Ascending aorta (tissue), 2 donors: ENCODE measurements around the gene UNC13C. TPM values are rescaled to one million over a fixed set of nuclear protein-coding genes. Genes with fewer than 3 reads are reported as not detected.
A peak's percentile ranks its signal among the peaks of the same experiment; 100 is the strongest.
"Not testable (repeated sequence)": the region's sequence is repeated elsewhere in the genome, so short reads cannot be mapped to it uniquely, and the experiment has no call there.

Source experiments
- DNase-seq, 2 donors: peaks; one replicate each; pipeline ENCODE4 v3.0.0-alpha.2; 2019; ENCODE audit warnings: low spot score in 2 of 2
- H3K27ac ChIP-seq, 2 donors: fragments of 200-600 bp; sonication (generic); one replicate each; pipeline ENCODE4 v1.5.1; 2016 to 2017; ENCODE audit warnings: mild to moderate bottlenecking in 1 of 2
- H3K27me3 ChIP-seq: fragments of 200-600 bp; sonication (generic); one replicate; pipeline ENCODE4 v1.5.1; 2017
- H3K36me3 ChIP-seq, 2 donors: fragments of 200-600 bp; sonication (generic); one replicate each; pipeline ENCODE4 v1.5.1; 2016
- H3K4me1 ChIP-seq, 2 donors: fragments of 200-600 bp; sonication (generic); one replicate each; pipeline ENCODE4 v1.5.1; 2016 to 2017; ENCODE audit warnings: mild to moderate bottlenecking in 1 of 2
- H3K4me3 ChIP-seq, 2 donors: fragments of 200-600 bp; sonication (generic); one replicate each; pipeline ENCODE4 v1.5.1; 2016 to 2017; ENCODE audit warnings: mild to moderate bottlenecking in 1 of 2
- H3K9me3 ChIP-seq, 2 donors: fragments of 200-600 bp; sonication (generic); one replicate each; pipeline ENCODE4 v1.5.1; 2016
- intact Hi-C: fragments of 100-400 bp; cut with DNase I; formaldehyde crosslinking; loops from one replicate; pipeline ENCODE4 v1.15.1; 2023
- total RNA-seq: library from RNA; depleted of rRNA; stranded (reverse); fragments of >200 nt; gene quantifications from one replicate; pipeline ENCODE4 v1.1.0, GENCODE V29; 2016
- TF ChIP-seq, protein P1 (sequence below), 3 experiments: fragments of 200-600 bp in 2 of 3; fragments of 450-650 bp in 1 of 3; sonication (generic) in 2 of 3; IDR thresholded peaks; one replicate each; pipeline ENCODE4 v1.5.1; 2016 to 2019; ENCODE audit warnings: antibody characterized with exemption in 3 of 3, mild to moderate bottlenecking in 1 of 3, moderate library complexity in 1 of 3

UNC13C gene
- total RNA-seq, result 2.0 TPM

DNA sequence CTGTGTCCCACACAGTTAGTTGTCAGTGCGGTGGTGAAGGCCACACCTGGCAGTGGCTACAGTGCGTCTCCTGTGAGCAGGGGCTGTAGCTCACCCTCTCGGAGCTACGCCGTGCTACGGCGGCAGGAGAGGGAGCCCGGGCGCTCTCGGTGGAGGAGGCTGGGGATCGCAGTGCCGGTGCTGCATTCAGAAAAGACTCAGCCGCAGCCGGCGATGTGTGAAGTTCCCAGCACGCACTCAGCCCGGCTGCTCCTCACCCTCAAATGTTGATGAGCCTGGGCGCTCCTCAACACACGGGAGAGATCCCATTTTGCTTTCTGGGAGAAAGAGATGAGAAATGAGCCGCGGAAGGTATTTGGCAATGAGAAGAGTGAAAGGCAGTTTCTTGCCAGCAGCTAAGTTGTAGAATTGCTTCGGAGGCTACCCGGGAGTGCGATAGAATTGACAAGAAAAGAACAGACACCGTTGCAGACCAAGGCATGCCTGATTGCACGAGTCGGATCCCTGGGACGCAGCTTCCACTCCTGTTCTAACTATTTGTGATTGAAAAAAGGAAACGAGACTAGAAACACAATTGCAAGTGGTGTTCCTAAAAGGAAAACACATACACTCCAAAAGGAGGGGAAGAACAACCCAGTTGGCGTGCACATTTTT, at the start of gene UNC13C:
Gene UNC13C, plus strand, starts transcription at position 189 of the 654 bp plus-strand sequence. CDS start 34,463 bp downstream, outside the sequence.
- peak within 1 kb of the TSS; percentile 45 to 65 for H3K4me3 ChIP-seq
- no peaks in the 10 kb centered on the region for H3K36me3 ChIP-seq
- no peaks in the 10 kb centered on the region for H3K27me3 ChIP-seq
- peak in 1 of 2 donors; percentile 63 for DNase-seq
- TF ChIP-seq, protein P1, sequence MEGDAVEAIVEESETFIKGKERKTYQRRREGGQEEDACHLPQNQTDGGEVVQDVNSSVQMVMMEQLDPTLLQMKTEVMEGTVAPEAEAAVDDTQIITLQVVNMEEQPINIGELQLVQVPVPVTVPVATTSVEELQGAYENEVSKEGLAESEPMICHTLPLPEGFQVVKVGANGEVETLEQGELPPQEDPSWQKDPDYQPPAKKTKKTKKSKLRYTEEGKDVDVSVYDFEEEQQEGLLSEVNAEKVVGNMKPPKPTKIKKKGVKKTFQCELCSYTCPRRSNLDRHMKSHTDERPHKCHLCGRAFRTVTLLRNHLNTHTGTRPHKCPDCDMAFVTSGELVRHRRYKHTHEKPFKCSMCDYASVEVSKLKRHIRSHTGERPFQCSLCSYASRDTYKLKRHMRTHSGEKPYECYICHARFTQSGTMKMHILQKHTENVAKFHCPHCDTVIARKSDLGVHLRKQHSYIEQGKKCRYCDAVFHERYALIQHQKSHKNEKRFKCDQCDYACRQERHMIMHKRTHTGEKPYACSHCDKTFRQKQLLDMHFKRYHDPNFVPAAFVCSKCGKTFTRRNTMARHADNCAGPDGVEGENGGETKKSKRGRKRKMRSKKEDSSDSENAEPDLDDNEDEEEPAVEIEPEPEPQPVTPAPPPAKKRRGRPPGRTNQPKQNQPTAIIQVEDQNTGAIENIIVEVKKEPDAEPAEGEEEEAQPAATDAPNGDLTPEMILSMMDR (IDR thresholded peaks at IDR 0.05), result no peak
- H3K9me3 ChIP-seq, result no peaks in the 10 kb centered on the region
- H3K4me1 ChIP-seq, result no peaks in the 10 kb centered on the region
- H3K27ac ChIP-seq, result peak within 1 kb of the TSS; percentile 69 to 74
- intact Hi-C loops, result loop anchor here (10.0 kb wide), 4 partner anchors 986 to 1316 kb away; partner anchors contain the start of gene RSL24D1

GRCh38 chr15:53936137-53936536, 42.1 kb upstream of the UNC13C start:
- Histone ChIP-seq H3K4me3 (no peak overlapping the region), H3K9me3 (peaks cover 0 to 25% of the 10 kb centered on the region in 2 donors), H3K36me3 (no peaks in the 10 kb centered on the region), H3K27ac (no peak overlapping the region), H3K27me3 (no peaks in the 10 kb centered on the region), H3K4me1 (no peaks in the 10 kb centered on the region)
- intact Hi-C loops, result no loop called here
- DNase-seq, result no peak
- TF ChIP-seq, protein P1 (IDR thresholded peaks at IDR 0.05), result no peak

- H3K27me3 ChIP-seq, H3K4me3 ChIP-seq, intact Hi-C loops, H3K4me1 ChIP-seq, H3K36me3 ChIP-seq, DNase-seq, H3K27ac ChIP-seq: not testable (repeated sequence)
- H3K9me3 ChIP-seq, result peaks cover 0 to 25% of the 10 kb centered on the region in 2 donors
Measured at GRCh38 chr15:53937632-53938031, 40.6 kb upstream of the UNC13C start.

- TF ChIP-seq, protein P1 (IDR thresholded peaks at IDR 0.05), result no peak
- Histone ChIP-seq H3K4me3 (no peak overlapping the region), H3K4me1 (no peaks in the 10 kb centered on the region), H3K36me3 (no peaks in the 10 kb centered on the region), H3K27ac (no peak overlapping the region), H3K27me3 (no peaks in the 10 kb centered on the region), H3K9me3 (no peaks in the 10 kb centered on the region)
- intact Hi-C loops, result no loop called here
- DNase-seq, result no peak
Measured at GRCh38 chr15:53950572-53950971, 27.7 kb upstream of the UNC13C start.

- H3K4me1 ChIP-seq, result no peaks in the 10 kb centered on the region
- TF ChIP-seq, protein P1 (IDR thresholded peaks at IDR 0.05), result no peak
- H3K4me3 ChIP-seq, result no peak overlapping the region
- no peaks in the 10 kb centered on the region for H3K9me3 ChIP-seq
- intact Hi-C loops, result no loop called here
- no peaks in the 10 kb centered on the region for H3K36me3 ChIP-seq
- no peak overlapping the region for H3K27ac ChIP-seq
- DNase-seq, result no peak
- no peaks in the 10 kb centered on the region for H3K27me3 ChIP-seq
Measured at GRCh38 chr15:53955396-53955795, 22.8 kb upstream of the UNC13C start.

DNA sequence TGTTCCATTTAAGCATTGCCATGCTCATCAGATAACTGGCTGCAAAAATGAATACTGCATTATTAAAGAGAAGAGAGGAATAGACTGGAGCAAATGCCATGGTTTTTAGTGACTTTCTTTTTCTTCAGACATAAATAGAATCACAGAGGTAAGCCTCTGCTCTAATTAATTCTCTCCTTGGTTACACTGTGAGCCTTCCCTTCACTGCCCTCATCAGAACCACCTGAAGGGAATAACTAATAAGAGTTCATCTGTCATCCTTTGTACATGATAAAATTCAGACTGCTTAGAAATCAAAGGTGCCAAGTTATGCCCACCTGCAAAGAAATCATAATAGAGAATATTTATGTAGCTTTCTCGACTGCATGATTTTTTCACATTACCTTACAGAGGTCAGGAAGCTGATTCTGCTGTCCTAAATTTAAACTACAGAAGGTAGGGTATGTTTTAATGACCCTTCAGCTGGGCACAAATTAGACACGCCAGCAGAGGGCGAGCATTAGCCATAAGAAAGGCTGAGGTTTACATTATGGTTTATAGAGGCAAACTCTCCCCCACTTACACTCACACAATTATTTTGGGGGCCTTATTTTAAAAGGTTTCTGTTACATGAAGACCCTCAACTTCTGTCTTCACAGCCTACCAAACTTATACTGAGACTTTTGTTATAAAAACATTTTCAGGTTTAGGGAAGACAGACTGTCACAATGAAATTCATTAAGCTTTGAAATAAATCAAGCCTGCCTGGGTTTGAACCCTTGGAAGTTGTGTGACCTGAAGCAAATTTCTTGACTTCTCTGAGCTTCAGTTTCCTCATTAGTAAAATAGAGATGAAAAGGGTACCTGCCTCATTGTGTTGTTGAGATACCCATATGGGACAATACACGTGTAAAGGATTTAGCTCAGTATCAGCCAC, 15.3 kb upstream of the UNC13C start:
- Histone ChIP-seq H3K27me3 (no peaks in the 10 kb centered on the region), H3K9me3 (no peaks in the 10 kb centered on the region), H3K27ac (no peak overlapping the region), H3K36me3 (no peaks in the 10 kb centered on the region), H3K4me1 (no peaks in the 10 kb centered on the region), H3K4me3 (no peak overlapping the region)
- intact Hi-C loops, result no loop called here
- DNase-seq, result no peak
- TF ChIP-seq, protein P1 (IDR thresholded peaks at IDR 0.05), result peak in 2 of 3 experiments; percentile 38 to 54
